MM.1S (cell line): ENCODE results near the gene FGF12.

Experiments used
- DNase-seq: peaks from one replicate; pipeline ENCODE4 v3.0.0-alpha.2; 2015
- H2AFZ ChIP-seq: fragments of 300-600 bp; sonication (generic); 2 replicates; pipeline ENCODE4 v1.6.0; 2016; ENCODE audit warnings: antibody characterized with exemption, low read length
- H3F3A ChIP-seq: fragments of 300-600 bp; sonication (generic); 2 replicates; pipeline ENCODE4 v1.6.1; 2016; ENCODE audit warnings: mild to moderate bottlenecking, antibody characterized with exemption, low read length, moderate library complexity, mixed read lengths; ENCODE audit not compliant: insufficient read depth
- H3K27ac ChIP-seq: fragments of 300-600 bp; sonication (generic); 2 replicates; pipeline ENCODE4 v1.5.1; 2016; ENCODE audit warnings: mild to moderate bottlenecking, low read length
- H3K27me3 ChIP-seq: fragments of 300-600 bp; sonication (generic); replicated peaks from 2 replicates; pipeline ENCODE4 v1.6.0; 2016; ENCODE audit warnings: low read length; ENCODE audit not compliant: insufficient read depth
- H3K36me3 ChIP-seq: fragments of 300-600 bp; sonication (generic); replicated peaks from 2 replicates; pipeline ENCODE4 v1.6.1; 2016; ENCODE audit warnings: mild to moderate bottlenecking, low read length, mixed read lengths; ENCODE audit not compliant: insufficient read depth
- H3K4me1 ChIP-seq: fragments of 300-600 bp; sonication (generic); 2 replicates; pipeline ENCODE4 v1.6.1; 2016; ENCODE audit warnings: low read length, mixed read lengths
- H3K4me2 ChIP-seq: fragments of 300-600 bp; sonication (generic); 2 replicates; pipeline ENCODE4 v1.6.0; 2016; ENCODE audit warnings: low read depth, low read length
- H3K4me3 ChIP-seq: fragments of 300-600 bp; sonication (generic); 2 replicates; pipeline ENCODE4 v1.5.1; 2016; ENCODE audit warnings: low read length, mixed read lengths
- H3K79me2 ChIP-seq: fragments of 300-600 bp; sonication (generic); 2 replicates; pipeline ENCODE4 v1.6.1; 2016; ENCODE audit warnings: mixed run types, low read length, mixed read lengths
- H3K9ac ChIP-seq: fragments of 300-600 bp; sonication (generic); 2 replicates; pipeline ENCODE4 v1.6.1; 2016; ENCODE audit warnings: low read length, mixed read lengths
- H3K9me2 ChIP-seq: fragments of 300-600 bp; sonication (generic); replicated peaks from 2 replicates; pipeline ENCODE4 v1.6.1; 2016; ENCODE audit warnings: mild to moderate bottlenecking, low read length, mixed read lengths; ENCODE audit not compliant: insufficient read depth
- H3K9me3 ChIP-seq: fragments of 300-600 bp; sonication (generic); replicated peaks from 2 replicates; pipeline ENCODE4 v1.6.1; 2016; ENCODE audit warnings: mild to moderate bottlenecking, low read length, mixed read lengths; ENCODE audit not compliant: insufficient read depth
- H4K20me1 ChIP-seq: fragments of 300-600 bp; sonication (generic); 2 replicates; pipeline ENCODE4 v1.6.1; 2016; ENCODE audit warnings: mild to moderate bottlenecking, low read length, moderate library complexity, mixed read lengths; ENCODE audit not compliant: insufficient read depth
- CTCF ChIP-seq: fragments of 300-600 bp; sonication (generic); IDR thresholded peaks from 2 replicates; pipeline ENCODE4 v1.5.1; 2016; ENCODE audit warnings: antibody characterized with exemption, low read length, mixed read lengths
- EZH2 ChIP-seq: fragments of 300-600 bp; sonication (generic); optimal IDR thresholded peaks from 2 replicates; pipeline ENCODE3; 2017; ENCODE audit warnings: low read depth, mild to moderate bottlenecking, antibody characterized with exemption, low read length, mixed read lengths
- EZH2phosphoT487 ChIP-seq: fragments of 300-600 bp; sonication (generic); IDR thresholded peaks from 2 replicates; pipeline ENCODE4 v1.6.1; 2018; ENCODE audit warnings: antibody characterized with exemption, low read length

FGF12 gene

GRCh38 chr3:192229866-192230265, 497.5 kb downstream of the FGF12 start:
- TF ChIP-seq EZH2 (no peak), EZH2phosphoT487 (no peak), CTCF (no peak)
- Histone ChIP-seq H3K9me2 (no peaks in the 10 kb centered on the region), H3K79me2 (no peaks in the 10 kb centered on the region), H4K20me1 (no peaks in the 10 kb centered on the region), H3K4me1 (no peaks in the 10 kb centered on the region), H3K4me2 (no peak overlapping the region), H3K27ac (no peak overlapping the region), H3K36me3 (no peaks in the 10 kb centered on the region), H3F3A (no peaks in the 10 kb centered on the region), H3K4me3 (no peak overlapping the region), H3K9ac (no peak overlapping the region), H2AFZ (no peak overlapping the region), H3K9me3 (no peaks in the 10 kb centered on the region), H3K27me3 (no peaks in the 10 kb centered on the region)
- DNase-seq = no peak

GRCh38 chr3:192224634-192225155, 502.6 kb downstream of the FGF12 start:
- no peaks in the 10 kb centered on the region for H3K9me2 ChIP-seq
- no peak overlapping the region for H2AFZ ChIP-seq
- no peaks in the 10 kb centered on the region for H3K27me3 ChIP-seq
- no peaks in the 10 kb centered on the region for H3K79me2 ChIP-seq
- H3K27ac ChIP-seq = no peak overlapping the region
- H3K9ac ChIP-seq = no peak overlapping the region
- no peaks in the 10 kb centered on the region for H3K9me3 ChIP-seq
- H3K4me2 ChIP-seq = no peak overlapping the region
- no peaks in the 10 kb centered on the region for H3K36me3 ChIP-seq
- TF ChIP-seq EZH2 (no peak), CTCF (no peak), EZH2phosphoT487 (no peak)
- H4K20me1 ChIP-seq = no peaks in the 10 kb centered on the region
- H3K4me1 ChIP-seq = no peaks in the 10 kb centered on the region
- DNase-seq = peak; percentile 20
- no peak overlapping the region for H3K4me3 ChIP-seq
- H3F3A ChIP-seq = no peaks in the 10 kb centered on the region

GRCh38 chr3:192223815-192224214, 503.5 kb downstream of the FGF12 start:
- Histone ChIP-seq H3K9ac (no peak overlapping the region), H3K9me2 (no peaks in the 10 kb centered on the region), H3F3A (no peaks in the 10 kb centered on the region), H3K27ac (no peak overlapping the region), H3K4me1 (no peaks in the 10 kb centered on the region), H3K79me2 (no peaks in the 10 kb centered on the region), H2AFZ (no peak overlapping the region), H3K27me3 (no peaks in the 10 kb centered on the region), H3K4me3 (no peak overlapping the region), H3K4me2 (no peak overlapping the region), H4K20me1 (no peaks in the 10 kb centered on the region), H3K36me3 (no peaks in the 10 kb centered on the region), H3K9me3 (no peaks in the 10 kb centered on the region)
- TF ChIP-seq EZH2phosphoT487 = no peak
- DNase-seq = no peak

DNA sequence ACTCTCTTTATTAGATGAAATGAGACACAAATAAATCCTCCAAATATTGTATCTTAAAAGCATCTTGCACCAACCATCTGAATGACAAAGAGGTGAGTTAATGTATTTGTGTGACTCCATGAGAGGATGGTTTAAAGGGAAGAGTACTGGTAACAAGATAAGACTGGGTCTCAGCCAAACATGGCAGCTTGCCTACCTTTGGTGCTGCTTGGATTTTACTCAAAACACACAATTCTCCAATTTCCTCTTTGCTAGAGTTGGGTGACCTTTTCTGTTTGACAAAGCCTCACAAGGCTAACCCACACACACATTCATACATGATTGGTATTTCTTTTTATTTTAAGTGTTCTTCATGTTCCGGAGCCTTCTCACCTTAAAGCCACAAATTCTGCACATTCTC, 506.4 kb downstream of the FGF12 start:
- H3K27ac ChIP-seq = no peak overlapping the region
- no peak for TF ChIP-seq EZH2
- TF ChIP-seq EZH2phosphoT487 = no peak
- TF ChIP-seq CTCF = no peak

More for the DNA sequence above, 506.4 kb downstream of the FGF12 start:
- Histone ChIP-seq H3K27me3 (no peaks in the 10 kb centered on the region), H3K4me3 (no peak overlapping the region), H4K20me1 (no peaks in the 10 kb centered on the region), H2AFZ (no peak overlapping the region), H3K9ac (no peak overlapping the region), H3K36me3 (no peaks in the 10 kb centered on the region), H3K79me2 (no peaks in the 10 kb centered on the region), H3K4me2 (no peak overlapping the region), H3K9me3 (no peaks in the 10 kb centered on the region), H3F3A (no peaks in the 10 kb centered on the region), H3K4me1 (no peaks in the 10 kb centered on the region), H3K9me2 (no peaks in the 10 kb centered on the region)
- no peak for DNase-seq
